CD4-positive, alpha-beta T cell treated with Interleukin-12 subunit alpha and Interleukin-12 subunit beta, for 1 hour (primary cell): ENCODE measurements around the gene MS4A10.
"Not testable (repeated sequence)": the region's sequence is repeated elsewhere in the genome, so short reads cannot be mapped to it uniquely, and the experiment has no call there.

Experiments
- DNase-seq: peaks from one replicate; pipeline ENCODE4 v3.0.0-alpha.2; 2020

Gene MS4A10

GRCh38 chr11:60788401-60789125, 3.4 kb downstream of the MS4A10 start:
- no peak for DNase-seq

- no peak for DNase-seq
These were observed 5.6 kb downstream of the MS4A10 start for GRCh38 chr11:60790726-60791125.

DNA sequence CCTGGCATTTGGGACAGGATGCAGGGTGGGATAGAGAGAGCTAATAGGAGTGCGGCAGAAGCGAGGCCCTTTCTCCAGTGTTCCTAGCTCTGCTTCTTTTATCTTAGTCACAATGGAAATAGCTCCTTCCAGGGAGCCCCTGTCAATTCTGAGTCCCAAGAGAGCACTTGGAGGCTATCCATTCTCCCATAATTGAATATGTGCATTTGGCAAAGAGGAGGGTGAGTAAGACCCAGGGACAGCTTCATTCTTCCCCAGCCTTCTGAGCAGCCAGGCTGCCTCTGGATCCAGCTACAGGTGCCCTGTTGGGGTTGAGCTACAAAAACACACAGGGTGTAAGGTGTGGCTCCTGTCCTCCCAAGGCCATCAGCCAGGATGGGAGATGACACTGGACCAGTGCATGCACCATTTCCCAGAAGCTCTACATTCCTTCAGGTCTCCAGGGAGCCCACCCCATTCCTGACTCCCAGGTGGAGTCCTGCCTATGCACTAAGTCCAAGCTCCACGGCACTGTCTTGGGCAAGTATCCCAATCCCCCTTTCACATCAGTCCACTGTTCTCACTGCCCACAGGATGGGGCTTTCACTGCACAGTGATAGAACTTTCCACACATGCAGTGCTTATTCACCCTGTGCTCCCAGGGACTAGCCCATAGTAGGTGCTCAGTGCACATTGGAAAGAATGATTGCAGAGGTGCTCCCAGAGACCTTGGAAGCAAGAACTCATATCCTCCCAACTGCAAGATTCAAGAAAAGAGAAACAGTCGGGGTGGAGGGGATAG, 6.2 kb downstream of the MS4A10 start:
- DNase-seq = no peak

DNA sequence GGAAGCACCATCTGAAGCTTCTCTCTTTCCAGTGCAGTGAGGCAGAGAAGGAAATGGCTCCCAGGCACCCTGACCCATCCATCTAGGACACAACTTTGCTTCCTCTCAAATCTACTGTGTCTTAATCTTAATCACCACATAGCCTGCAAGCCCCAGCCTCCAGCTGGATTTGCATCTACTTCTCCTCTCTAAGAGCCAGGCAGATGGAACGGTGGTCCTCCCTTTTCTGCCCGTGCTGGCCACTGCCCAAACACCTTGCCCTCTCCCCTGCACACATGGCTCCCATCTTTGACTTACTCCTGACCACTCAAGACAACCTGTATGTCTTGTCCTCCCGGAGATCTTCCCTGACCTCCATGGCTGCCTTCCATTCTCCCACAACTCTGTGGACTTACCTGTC, 7.4 kb downstream of the MS4A10 start:
- DNase-seq = no peak

DNA sequence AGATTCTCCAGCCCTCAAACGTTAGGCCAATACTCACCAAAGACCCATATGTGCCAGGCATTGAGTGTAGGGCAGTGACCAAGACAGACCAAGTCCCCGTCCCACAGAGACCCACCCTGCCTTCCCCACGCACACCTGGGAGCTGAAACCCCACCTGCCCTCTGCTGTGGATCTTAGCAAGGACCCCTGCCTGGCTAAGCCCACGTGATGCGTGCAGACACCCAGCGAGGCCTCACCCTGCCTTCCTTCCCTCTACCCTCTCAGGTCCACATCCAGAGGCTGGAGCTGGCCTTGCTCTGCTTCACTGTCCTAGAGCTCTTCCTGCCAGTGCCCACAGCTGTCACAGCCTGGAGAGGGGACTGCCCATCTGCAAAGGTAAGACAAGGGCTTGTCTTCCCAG, 10.2 kb downstream of the MS4A10 start:
- DNase-seq = no peak

- DNase-seq = no peak
These were observed 12.9 kb downstream of the MS4A10 start for GRCh38 chr11:60797846-60798630.

- no peak for DNase-seq
These were observed 13.5 kb downstream of the MS4A10 start for GRCh38 chr11:60798631-60799030.

DNA sequence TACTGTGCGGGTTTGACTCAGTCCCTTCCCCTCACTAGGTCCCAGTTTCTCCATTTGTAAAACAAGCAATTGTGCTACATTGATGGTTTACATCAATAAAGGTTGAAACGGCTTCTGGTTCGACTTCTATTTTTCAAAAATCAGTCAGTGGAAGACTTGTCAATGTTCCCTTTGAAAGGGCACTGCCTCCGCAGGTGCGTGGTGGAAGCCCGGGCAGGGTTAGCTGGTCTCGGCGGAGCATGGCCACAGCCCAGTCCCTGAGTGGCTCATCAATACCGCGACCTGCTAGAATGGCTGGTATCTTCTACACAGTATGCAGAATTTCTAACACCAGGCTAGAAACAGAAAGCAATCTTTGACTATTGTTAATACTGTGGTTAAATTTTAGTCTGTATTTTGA, 16.1 kb downstream of the MS4A10 start:
- no peak for DNase-seq

DNA sequence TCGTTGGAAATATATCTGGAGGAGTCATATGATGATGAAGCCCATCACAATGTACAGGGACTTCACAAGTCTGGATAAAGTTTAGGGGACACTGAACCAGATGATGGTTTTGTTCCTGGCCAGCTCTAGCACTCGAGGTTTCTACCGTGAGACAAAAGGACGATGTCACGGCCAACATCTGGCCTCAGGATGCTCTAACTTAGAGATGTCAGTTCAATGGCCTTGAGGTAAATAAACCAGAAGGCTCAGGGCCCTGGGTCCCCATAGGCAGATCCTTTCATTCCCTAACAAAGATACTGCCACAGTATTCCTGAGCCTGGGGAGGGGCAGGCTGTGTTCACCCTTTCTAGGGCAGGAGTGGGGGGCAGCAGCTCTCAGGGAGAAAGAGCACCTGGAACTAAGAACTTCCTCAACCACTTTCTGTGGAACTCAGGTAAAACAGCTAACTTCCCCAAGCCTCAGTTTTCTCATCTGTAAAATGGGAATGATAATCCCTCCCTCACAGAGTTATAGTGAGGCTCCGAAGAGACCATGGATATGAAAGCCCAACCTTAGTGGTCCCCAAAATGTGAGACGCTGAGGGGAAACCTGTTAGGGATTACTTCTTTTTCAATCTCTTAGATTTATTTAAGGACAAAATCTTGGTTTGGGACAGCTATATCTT, 18.3 kb downstream of the MS4A10 start:
- DNase-seq = no peak

- DNase-seq = no peak
These were observed 24.1 kb downstream of the MS4A10 start for GRCh38 chr11:60809249-60809648.

DNA sequence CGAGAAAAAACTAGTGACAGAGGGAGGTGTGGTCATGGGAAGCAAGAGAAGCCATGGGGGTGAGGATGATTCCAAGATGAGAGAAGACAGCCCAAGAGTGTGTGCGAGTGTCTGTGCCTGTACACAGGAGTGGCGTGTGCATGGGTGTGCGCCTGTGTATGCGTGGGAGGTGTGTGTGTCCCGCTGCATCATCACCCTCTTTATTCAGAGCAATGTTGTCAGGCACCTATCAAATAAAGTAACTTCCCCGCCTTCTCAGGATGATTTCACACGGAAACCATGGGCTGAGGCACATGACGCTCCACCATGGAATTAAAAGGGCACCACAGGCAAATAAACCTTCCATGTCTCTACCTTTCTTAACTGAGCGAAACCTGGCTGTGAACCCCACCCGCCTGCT, 24.6 kb downstream of the MS4A10 start:
- DNase-seq = no peak

- no peak for DNase-seq
These were observed 25.0 kb downstream of the MS4A10 start for GRCh38 chr11:60810151-60810550.

DNA sequence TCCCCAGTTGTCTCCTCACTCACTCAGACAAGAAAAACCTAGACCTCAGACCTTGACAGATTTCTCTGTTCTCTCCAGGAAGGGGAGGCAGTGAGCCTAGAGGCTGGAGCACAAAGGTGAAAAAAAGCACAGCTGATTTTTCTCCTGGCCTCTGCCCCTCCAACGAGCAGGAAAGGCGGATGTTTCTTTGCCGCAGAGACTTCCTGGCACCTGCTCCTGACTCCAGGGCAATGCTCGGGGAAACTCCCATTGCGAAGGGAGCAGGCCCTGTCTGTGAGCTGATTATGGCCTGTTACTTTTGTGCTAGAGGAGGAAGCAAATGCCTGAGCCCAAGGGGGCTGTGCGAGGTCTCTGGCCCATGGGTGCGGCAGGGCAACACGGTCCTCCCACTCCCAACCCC, 25.4 kb downstream of the MS4A10 start:
- no peak for DNase-seq

- no peak for DNase-seq
These were observed 28.2 kb downstream of the MS4A10 start for GRCh38 chr11:60813324-60813723.

DNA sequence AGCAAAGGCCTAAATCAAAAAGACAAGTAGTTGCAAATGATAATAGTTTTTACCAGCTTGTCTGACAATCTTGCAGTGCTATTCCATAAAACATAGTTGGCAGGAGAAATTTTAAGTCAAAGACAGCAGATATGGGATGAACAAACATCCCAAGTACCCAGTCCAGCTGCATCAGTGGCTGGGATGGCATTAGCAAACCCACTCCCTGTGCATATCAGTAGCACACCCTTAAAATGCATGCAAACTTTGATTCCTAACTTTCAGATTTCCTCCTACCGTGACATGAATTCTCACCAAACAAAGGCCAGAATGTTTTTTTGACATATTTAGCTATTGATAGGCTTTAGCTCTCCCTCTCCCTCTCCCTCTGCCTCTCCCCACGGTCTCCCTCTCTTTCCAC, 29.0 kb downstream of the MS4A10 start:
- DNase-seq = no peak

- no peak for DNase-seq
These were observed 31.5 kb downstream of the MS4A10 start for GRCh38 chr11:60816590-60817157.

DNA sequence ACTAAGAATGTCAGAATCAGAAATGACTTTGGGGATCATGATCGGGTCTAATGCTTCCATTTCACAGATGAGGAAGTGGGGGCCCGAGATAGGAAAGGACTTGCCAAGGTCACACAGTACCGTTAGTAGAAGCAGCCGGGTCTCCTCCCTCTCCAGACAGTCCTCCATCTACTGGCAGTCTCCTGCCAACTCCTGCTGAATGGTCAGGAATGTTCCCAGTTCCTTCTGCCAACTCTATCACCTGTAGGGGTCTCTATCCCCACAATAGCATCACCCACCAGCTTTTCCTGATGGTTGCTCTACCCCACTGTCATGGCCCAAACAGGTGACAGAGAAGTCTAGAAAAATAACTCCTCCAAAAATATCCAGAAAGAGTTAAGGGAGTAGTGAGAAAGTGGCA, 32.9 kb downstream of the MS4A10 start:
- no peak for DNase-seq

DNA sequence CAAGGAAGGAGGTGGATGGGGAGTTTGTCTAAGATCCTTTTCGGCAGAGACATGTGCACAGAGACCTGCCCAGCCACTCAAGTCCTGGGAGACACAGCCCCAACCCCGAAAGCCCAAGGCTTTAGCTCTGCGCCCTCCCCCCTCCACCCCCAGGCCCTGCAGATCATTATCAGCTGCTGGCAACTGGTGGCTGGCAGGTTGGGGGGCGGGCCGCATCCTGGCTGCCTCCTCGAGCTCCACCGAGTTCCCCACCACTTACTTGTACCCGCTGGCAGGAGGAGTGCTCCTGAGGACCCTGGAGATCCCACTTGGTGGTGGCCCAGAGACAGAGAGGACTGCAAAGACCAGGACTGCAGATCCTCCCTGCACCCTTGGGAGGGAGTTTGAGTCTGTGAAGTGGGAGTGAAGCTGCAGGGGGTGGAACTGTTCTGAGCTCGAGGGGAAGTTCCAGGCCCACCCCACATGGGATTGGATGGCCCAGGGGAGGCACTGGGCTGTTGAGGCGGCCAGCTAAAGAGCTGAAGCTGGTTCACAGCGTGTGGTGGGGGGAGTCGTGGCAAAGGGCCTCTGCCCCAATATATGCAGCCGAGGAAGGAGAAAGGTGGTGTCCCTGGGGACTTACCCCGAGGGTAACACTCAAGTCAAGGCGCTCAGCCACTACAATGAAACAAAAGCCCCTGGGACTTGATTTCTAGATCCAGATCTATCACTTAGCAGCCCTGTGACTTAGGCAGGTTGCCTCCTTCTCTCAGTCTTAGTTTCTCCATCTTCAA, 36.9 kb downstream of the MS4A10 start:
- no peak for DNase-seq

GRCh38 chr11:60823745-60824306, 38.7 kb downstream of the MS4A10 start:
- not testable (repeated sequence) for DNase-seq

DNA sequence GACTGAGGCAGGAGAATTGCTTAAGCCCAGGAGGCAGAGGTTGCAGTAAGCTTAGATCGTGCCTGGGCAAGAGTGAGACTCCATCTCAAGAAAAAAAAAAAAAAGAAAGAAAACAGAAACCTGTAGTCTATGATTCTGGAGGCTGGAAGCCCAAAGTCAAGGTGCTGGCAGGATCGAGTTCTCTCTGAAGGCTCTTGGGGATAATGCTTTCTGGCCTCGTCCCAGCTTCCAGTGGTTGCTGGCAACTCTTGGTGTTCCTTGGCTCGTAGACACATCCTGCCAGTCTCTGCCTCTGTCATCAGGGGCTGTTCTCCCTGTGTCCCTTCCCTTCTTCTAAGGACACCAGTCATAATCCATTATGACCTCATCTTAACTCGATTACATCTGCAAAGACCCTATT, 40.0 kb downstream of the MS4A10 start:
- no peak for DNase-seq

DNA sequence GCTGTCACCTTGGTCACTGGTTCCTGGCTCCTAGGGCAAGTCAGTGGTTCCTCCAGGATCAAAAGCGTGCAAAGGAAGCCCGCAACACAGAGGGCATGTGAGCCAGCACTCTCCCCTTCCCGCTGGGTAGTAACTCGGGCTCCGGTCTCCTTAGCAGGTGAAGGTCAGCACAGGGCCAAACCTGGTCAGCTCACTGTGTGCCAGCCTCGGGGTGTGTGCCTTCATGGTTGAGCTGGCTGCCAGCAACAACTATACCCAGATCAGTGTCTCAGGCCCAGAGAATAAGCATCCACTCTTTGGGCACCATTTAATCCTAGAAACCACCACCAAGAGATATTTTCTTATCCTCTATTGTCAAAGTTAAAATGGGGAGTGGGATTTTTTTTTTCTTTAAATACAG, 40.7 kb downstream of the MS4A10 start:
- DNase-seq = no peak
